ENCODE data around the gene FOXF1. TPM values are rescaled to one million over a fixed set of nuclear protein-coding genes. Genes with fewer than 3 reads are reported as not detected.

FOXF1 gene
- total and polyA plus RNA-seq, 9 of the 15 experiments (the other 6 are each of a cell fraction or from before 2014, with no cell fraction given) = 0.04 TPM; not detected in 8

GRCh38 chr16:86550281-86550680 is 40.0 kb downstream of the FOXF1 start:
- H3K79me2 ChIP-seq (ENCODE audit: control insufficient read depth, insufficient read depth, low read length) = peaks cover 13% of the 10 kb centered on the region
- no peak for ATAC-seq
- intact Hi-C loops (cut with micrococcal nuclease) (no loop called here), in situ Hi-C loops (cut with MboI) (loop anchor here (25.0 kb wide), 1 partner anchor 1087 kb away; no protein-coding TSS in a partner anchor)
- TF ChIP-seq ZNF551 (CRISPR knock-in tag; IDR thresholded peaks at IDR 0.05) (no peak), GATA2 (CRISPR knock-in tag; IDR thresholded peaks at IDR 0.05) (no peak), ZNF354B (CRISPR knock-in tag; IDR thresholded peaks at IDR 0.05) (no peak), KLF16 (IDR thresholded peaks at IDR 0.05) (no peak), ZNF696 (CRISPR knock-in tag; conservative IDR thresholded peaks at IDR 0.05) (no peak), CHD4 (IDR thresholded peaks at IDR 0.05; ENCODE audit: insufficient read depth, insufficient replicate concordance, low read depth, low read length, poor library complexity, severe bottlenecking) (no peak)
- no peaks in the 10 kb centered on the region for H3K9me3 ChIP-seq (replicated peaks; ENCODE audit: control insufficient read depth, insufficient read depth, low read depth, low read length)
- H3K36me3 ChIP-seq (ENCODE audit: control insufficient read depth, insufficient read depth, low read length) = peaks cover 27% of the 10 kb centered on the region; the same call in 2 of the 3 replicates
- no peak for DNase-seq (ENCODE audit: extremely low read depth in 1 of 4, low spot score in 3 of 4)
- no peak for FAIRE-seq
- H3K4me1 ChIP-seq (replicated peaks in 1 of 2; ENCODE audit: control insufficient read depth in 2 of 2, insufficient read depth in 2 of 2, low read length in 2 of 2) = peaks cover 0 to 9% of the 10 kb centered on the region in 2 experiments; a peak in 2 of 5 replicates
- no peak overlapping the region for H2AFZ ChIP-seq (ENCODE audit: low read depth, low read length)
- H3K4me2 ChIP-seq (ENCODE audit: insufficient read depth, low read length) = no peak overlapping the region
- no TSS peak for BruUV-seq (replicated peaks)
- H3K9me1 ChIP-seq (ENCODE audit: control insufficient read depth, insufficient read depth, low read length) = no peaks in the 10 kb centered on the region
- no peak overlapping the region for H3K27ac ChIP-seq (ENCODE audit: extremely low read depth, low read depth, low read length)
- POLR2A ChIA-PET = interaction anchor here (0.7 kb wide), 1 partner anchor 34 kb away, joined by 4 read pairs; no protein-coding TSS in a partner anchor
- H3K4me3 ChIP-seq = no peak overlapping the region
- WGBS (ENCODE audit: insufficient coverage, low coverage, missing lambda C conversion rate) = 79% methylated on average over 5 of the region's 5 CpGs
- no peaks in the 10 kb centered on the region for H3K27me3 ChIP-seq (ENCODE audit: control insufficient read depth in 2 of 2, insufficient read depth in 2 of 2, low read length in 2 of 2)
- CTCF ChIA-PET (ENCODE audit: low intra/inter-chr PET ratio) = no interaction called here
- H4K20me1 ChIP-seq (replicated peaks; ENCODE audit: control insufficient read depth, insufficient read depth, low read length) = no peaks in the 10 kb centered on the region
- no peak overlapping the region for H3K9ac ChIP-seq (ENCODE audit: insufficient read depth in 1 of 2, low read depth in 2 of 2, low read length in 2 of 2)

GRCh38 chr16:86553356-86553755 is 43.0 kb downstream of the FOXF1 start:
- H3K9me3 ChIP-seq (replicated peaks; ENCODE audit: control insufficient read depth, insufficient read depth, low read depth, low read length) = no peaks in the 10 kb centered on the region
- ChIA-PET CTCF (ENCODE audit: low intra/inter-chr PET ratio) (no interaction called here), POLR2A (interaction anchor here (0.8 to 1.0 kb wide), 2 partner anchors 21 to 22 kb away, joined by 3 read pairs; no protein-coding TSS in a partner anchor)
- H3K4me1 ChIP-seq (replicated peaks in 1 of 2; ENCODE audit: control insufficient read depth in 2 of 2, insufficient read depth in 2 of 2, low read length in 2 of 2) = peaks cover 0 to 14% of the 10 kb centered on the region in 2 experiments; a peak in 3 of 5 replicates
- BruUV-seq (replicated peaks) = no TSS peak
- H3K9ac ChIP-seq (ENCODE audit: insufficient read depth in 1 of 2, low read depth in 2 of 2, low read length in 2 of 2) = no peak overlapping the region
- peaks cover 13% of the 10 kb centered on the region for H3K79me2 ChIP-seq (ENCODE audit: control insufficient read depth, insufficient read depth, low read length)
- no peaks in the 10 kb centered on the region for H4K20me1 ChIP-seq (replicated peaks; ENCODE audit: control insufficient read depth, insufficient read depth, low read length)
- ATAC-seq (no peak), DNase-seq (ENCODE audit: extremely low read depth in 1 of 4, low spot score in 3 of 4) (no peak), FAIRE-seq (no peak)
- intact Hi-C loops (cut with micrococcal nuclease) = no loop called here
- H3K9me1 ChIP-seq (ENCODE audit: control insufficient read depth, insufficient read depth, low read length) = no peaks in the 10 kb centered on the region
- H3K36me3 ChIP-seq (ENCODE audit: control insufficient read depth, insufficient read depth, low read length) = peaks cover 16% of the 10 kb centered on the region; the same call in 1 of the 3 replicates
- no peak overlapping the region for H3K4me2 ChIP-seq (ENCODE audit: insufficient read depth, low read length)
- no peak for TF ChIP-seq ZSCAN29 (IDR thresholded peaks at IDR 0.05)
- TF ChIP-seq PRMT5 (CRISPR knock-in tag; IDR thresholded peaks at IDR 0.05) = no peak
- TF ChIP-seq ZBTB43 (CRISPR knock-in tag; IDR thresholded peaks at IDR 0.05) = no peak
- peak; percentile 36; the same call in 1 of the 2 replicates for TF ChIP-seq POLR2G (IDR thresholded peaks at IDR 0.05; ENCODE audit: low read depth, low read length)
- no peak for TF ChIP-seq ZNF280A (IDR thresholded peaks at IDR 0.05; ENCODE audit: low read depth, partially characterized antibody)
- TF ChIP-seq TCF15 (CRISPR knock-in tag; IDR thresholded peaks at IDR 0.05) = no peak
- H3K27me3 ChIP-seq (ENCODE audit: control insufficient read depth in 2 of 2, insufficient read depth in 2 of 2, low read length in 2 of 2) = peaks cover 4% of the 10 kb centered on the region in 2 experiments; a peak in 1 of 5 replicates
- no peak overlapping the region for H3K27ac ChIP-seq (ENCODE audit: extremely low read depth, low read depth, low read length)
- H2AFZ ChIP-seq (ENCODE audit: low read depth, low read length) = no peak overlapping the region
- H3K4me3 ChIP-seq = no peak overlapping the region
- in situ Hi-C loops (cut with MboI) = loop anchor here (25.0 kb wide), 1 partner anchor 1084 kb away; no protein-coding TSS in a partner anchor
- WGBS (ENCODE audit: insufficient coverage, low coverage, missing lambda C conversion rate) = 98% methylated on average over 16 of the region's 22 CpGs

Data from K562 (cell line).